ENCODE measurements around the gene ZNF609. TPM values are rescaled to one million over a fixed set of nuclear protein-coding genes. Genes with fewer than 3 reads are reported as not detected.

The ZNF609 gene
- total RNA-seq, 1 experiment from 2014 or later, result 49.0 TPM

DNA sequence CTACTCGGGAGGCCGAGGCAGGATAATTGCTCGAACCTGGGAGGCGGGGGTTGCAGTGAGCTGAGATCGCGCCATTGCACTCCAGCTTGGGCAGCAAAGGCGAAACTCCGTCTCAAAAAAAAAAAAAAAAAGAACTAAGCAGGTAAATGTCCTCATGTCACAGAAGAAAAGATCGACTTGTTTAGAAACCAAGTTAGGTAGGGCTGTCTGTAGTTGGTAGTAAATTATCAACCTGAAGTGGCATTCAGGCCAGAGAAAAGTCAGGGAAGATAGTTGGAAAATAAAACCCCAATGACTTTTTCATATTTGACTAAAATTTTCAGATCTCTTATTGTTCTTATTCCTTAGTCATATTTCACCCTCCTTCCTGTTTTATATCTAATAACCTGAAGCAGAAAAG, 55.4 kb downstream of the ZNF609 start:
- Mint-ChIP-seq H3K9me3 (ENCODE audit: unreplicated experiment) (no peaks in the 10 kb centered on the region), H3K27me3 (ENCODE audit: insufficient read depth, unreplicated experiment) (no peaks in the 10 kb centered on the region), H3K4me1 (ENCODE audit: insufficient read depth, unreplicated experiment) (peaks cover 14% of the 10 kb centered on the region), H3K27ac (ENCODE audit: low read depth, unreplicated experiment) (no peak overlapping the region), H3K36me3 (ENCODE audit: insufficient read depth, unreplicated experiment) (peaks cover 8% of the 10 kb centered on the region), H3K4me3 (ENCODE audit: unreplicated experiment) (no peak overlapping the region)
- intact Hi-C loops (cut with micrococcal nuclease), result no loop called here
- DNase-seq (ENCODE audit: unreplicated experiment), result no peak
- BruUV-seq (replicated peaks), result no TSS peak
- POLR2A ChIA-PET, result no interaction called here
- TF ChIP-seq, protein P1, sequence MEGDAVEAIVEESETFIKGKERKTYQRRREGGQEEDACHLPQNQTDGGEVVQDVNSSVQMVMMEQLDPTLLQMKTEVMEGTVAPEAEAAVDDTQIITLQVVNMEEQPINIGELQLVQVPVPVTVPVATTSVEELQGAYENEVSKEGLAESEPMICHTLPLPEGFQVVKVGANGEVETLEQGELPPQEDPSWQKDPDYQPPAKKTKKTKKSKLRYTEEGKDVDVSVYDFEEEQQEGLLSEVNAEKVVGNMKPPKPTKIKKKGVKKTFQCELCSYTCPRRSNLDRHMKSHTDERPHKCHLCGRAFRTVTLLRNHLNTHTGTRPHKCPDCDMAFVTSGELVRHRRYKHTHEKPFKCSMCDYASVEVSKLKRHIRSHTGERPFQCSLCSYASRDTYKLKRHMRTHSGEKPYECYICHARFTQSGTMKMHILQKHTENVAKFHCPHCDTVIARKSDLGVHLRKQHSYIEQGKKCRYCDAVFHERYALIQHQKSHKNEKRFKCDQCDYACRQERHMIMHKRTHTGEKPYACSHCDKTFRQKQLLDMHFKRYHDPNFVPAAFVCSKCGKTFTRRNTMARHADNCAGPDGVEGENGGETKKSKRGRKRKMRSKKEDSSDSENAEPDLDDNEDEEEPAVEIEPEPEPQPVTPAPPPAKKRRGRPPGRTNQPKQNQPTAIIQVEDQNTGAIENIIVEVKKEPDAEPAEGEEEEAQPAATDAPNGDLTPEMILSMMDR (IDR thresholded peaks at IDR 0.05; ENCODE audit: unreplicated experiment), result no peak
- CTCF ChIA-PET, result interaction anchor here (0.7 to 1.2 kb wide), 2 partner anchors 89 to 164 kb away, joined by 3 read pairs; no protein-coding TSS in a partner anchor

DNA sequence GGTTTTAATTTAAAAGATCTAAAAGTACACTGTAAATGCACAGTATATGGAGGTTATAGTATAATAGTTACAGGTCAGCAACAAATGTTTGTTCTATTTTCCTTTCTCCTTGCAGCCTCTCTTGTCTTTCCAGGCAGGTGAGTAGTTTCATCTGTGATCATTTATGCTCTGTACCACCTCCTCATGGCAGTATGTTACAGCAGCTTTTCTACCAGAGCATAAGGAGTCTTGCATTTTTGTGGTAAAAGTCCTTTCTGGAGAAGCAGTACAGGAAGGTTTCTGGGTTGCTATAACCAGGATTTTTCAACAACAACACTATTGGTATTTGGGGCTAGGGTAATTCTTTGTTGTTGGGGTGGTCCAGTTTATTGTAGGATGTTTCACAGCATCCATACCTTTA, 59.5 kb downstream of the ZNF609 start:
- POLR2A ChIA-PET, result interaction anchor here (0.6 kb wide), 1 partner anchor 115 kb away, joined by 5 read pairs; no protein-coding TSS in a partner anchor
- no peak for DNase-seq (ENCODE audit: unreplicated experiment)
- TF ChIP-seq, protein P1 (IDR thresholded peaks at IDR 0.05; ENCODE audit: unreplicated experiment), result no peak
- H3K27me3 Mint-ChIP-seq (ENCODE audit: insufficient read depth, unreplicated experiment), result no peaks in the 10 kb centered on the region
- H3K36me3 Mint-ChIP-seq (ENCODE audit: insufficient read depth, unreplicated experiment), result peaks cover 5% of the 10 kb centered on the region
- no peak overlapping the region for H3K4me3 Mint-ChIP-seq (ENCODE audit: unreplicated experiment)
- intact Hi-C loops (cut with micrococcal nuclease), result no loop called here
- H3K9me3 Mint-ChIP-seq (ENCODE audit: unreplicated experiment), result no peaks in the 10 kb centered on the region
- BruUV-seq (replicated peaks), result no TSS peak
- no peak overlapping the region for H3K27ac Mint-ChIP-seq (ENCODE audit: low read depth, unreplicated experiment)
- H3K4me1 Mint-ChIP-seq (ENCODE audit: insufficient read depth, unreplicated experiment), result peaks cover 32% of the 10 kb centered on the region
- CTCF ChIA-PET, result no interaction called here

DNA sequence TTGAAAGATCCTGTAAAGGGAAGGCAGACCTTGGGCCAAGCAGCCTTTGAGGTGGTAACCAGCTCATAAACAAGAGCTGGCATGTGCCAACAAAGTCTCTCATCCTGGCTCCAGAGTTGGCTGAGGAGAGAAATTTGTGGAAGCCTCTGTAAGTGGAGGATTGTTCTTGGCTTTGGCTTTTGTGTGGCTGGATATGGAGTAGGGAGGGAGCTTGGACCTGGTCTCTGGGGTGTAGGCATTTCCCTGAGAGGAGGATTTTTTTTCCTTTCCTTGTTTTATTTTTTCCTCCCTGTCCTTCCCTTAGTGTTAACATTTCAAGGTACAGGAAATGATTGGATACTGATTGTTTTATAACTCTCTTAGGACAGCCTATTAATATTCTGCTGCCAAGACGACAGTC, 60.8 kb downstream of the ZNF609 start:
- DNase-seq (ENCODE audit: unreplicated experiment), result peak; percentile 17
- intact Hi-C loops (cut with micrococcal nuclease), result no loop called here
- no TSS peak for BruUV-seq (replicated peaks)
- H3K9me3 Mint-ChIP-seq (ENCODE audit: unreplicated experiment), result no peaks in the 10 kb centered on the region
- peak overlapping the region; percentile 19 for H3K27ac Mint-ChIP-seq (ENCODE audit: low read depth, unreplicated experiment)
- no peak overlapping the region for H3K4me3 Mint-ChIP-seq (ENCODE audit: unreplicated experiment)
- TF ChIP-seq, protein P1 (IDR thresholded peaks at IDR 0.05; ENCODE audit: unreplicated experiment), result no peak
- H3K36me3 Mint-ChIP-seq (ENCODE audit: insufficient read depth, unreplicated experiment), result peaks cover 11% of the 10 kb centered on the region
- no peaks in the 10 kb centered on the region for H3K27me3 Mint-ChIP-seq (ENCODE audit: insufficient read depth, unreplicated experiment)
- CTCF ChIA-PET, result interaction anchor here (0.6 kb wide), 1 partner anchor 142 kb away, joined by 3 read pairs; no protein-coding TSS in a partner anchor
- POLR2A ChIA-PET, result interaction anchor here (0.8 to 1.7 kb wide), 6 partner anchors 9 to 121 kb away, joined by 3 to 4 read pairs (median 3); no protein-coding TSS in a partner anchor
- H3K4me1 Mint-ChIP-seq (ENCODE audit: insufficient read depth, unreplicated experiment), result peaks cover 32% of the 10 kb centered on the region

DNA sequence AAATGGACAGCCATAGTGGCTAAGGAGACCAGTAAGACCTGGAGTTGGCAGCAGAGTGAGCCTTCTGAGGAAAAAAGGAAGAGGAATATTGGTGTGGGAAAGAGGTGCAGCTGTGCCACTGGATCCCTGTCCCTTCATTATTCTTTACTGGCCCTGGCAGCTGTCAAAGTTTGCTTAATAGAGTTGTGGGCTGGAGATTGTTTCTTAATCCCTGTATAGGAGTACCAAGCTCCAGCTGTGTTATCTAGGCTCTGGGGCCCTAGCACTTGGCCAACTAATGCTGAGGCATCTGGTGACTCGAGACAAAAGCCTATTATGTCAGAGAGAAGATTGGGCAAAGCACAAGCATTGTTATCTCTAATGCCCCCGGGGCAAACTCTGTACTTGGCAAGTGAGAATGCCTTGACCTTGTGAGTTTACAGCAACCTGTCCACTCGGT, 61.4 kb downstream of the ZNF609 start:
- TF ChIP-seq, protein P1 (IDR thresholded peaks at IDR 0.05; ENCODE audit: unreplicated experiment), result no peak
- H3K4me1 Mint-ChIP-seq (ENCODE audit: insufficient read depth, unreplicated experiment), result peaks cover 32% of the 10 kb centered on the region
- CTCF ChIA-PET, result no interaction called here
- DNase-seq (ENCODE audit: unreplicated experiment), result peak; percentile 94
- intact Hi-C loops (cut with micrococcal nuclease), result no loop called here
- POLR2A ChIA-PET, result interaction anchor here (0.9 to 1.7 kb wide), 4 partner anchors 9 to 114 kb away, joined by 3 to 4 read pairs (median 3); no protein-coding TSS in a partner anchor
- no peaks in the 10 kb centered on the region for H3K9me3 Mint-ChIP-seq (ENCODE audit: unreplicated experiment)
- BruUV-seq (replicated peaks), result no TSS peak
- H3K4me3 Mint-ChIP-seq (ENCODE audit: unreplicated experiment), result no peak overlapping the region
- H3K36me3 Mint-ChIP-seq (ENCODE audit: insufficient read depth, unreplicated experiment), result peaks cover 13% of the 10 kb centered on the region
- H3K27me3 Mint-ChIP-seq (ENCODE audit: insufficient read depth, unreplicated experiment), result no peaks in the 10 kb centered on the region
- H3K27ac Mint-ChIP-seq (ENCODE audit: low read depth, unreplicated experiment), result peak overlapping the region; percentile 19

Measured in MCF 10A (cell line).